ENCODE measurements around the gene CD38. TPM values are rescaled to one million over a fixed set of nuclear protein-coding genes. Genes with fewer than 3 reads are reported as not detected.

The CD38 gene
- total and polyA plus RNA-seq, 2 donors (not counting 1 experiment from before 2014, with no cell fraction given), result 0.02 TPM; not detected in 1

DNA sequence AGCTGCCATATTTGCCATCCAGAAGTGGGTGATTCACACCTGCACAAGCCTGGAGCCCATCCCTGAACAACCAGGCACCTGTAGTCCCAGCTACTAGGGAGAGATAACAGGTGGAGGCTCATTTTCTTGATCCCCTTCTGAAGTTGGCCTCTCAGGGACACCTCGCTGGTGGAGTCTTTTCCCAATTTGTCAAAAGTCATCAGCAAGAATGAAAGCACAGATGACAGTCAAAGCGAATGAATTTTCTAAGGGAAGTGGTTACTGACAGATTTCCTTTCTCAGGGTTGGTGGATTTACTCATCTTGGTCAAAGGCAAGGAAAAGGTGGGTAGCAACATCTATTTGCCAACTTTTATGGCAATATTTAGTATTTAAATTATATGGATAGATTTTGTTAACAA, 123.9 kb downstream of the CD38 start:
- Histone ChIP-seq H3K4me1 (ENCODE audit: control insufficient read depth, extremely low read depth, insufficient read depth, low read length) (no peaks in the 10 kb centered on the region), H3K27me3 (ENCODE audit: control insufficient read depth, insufficient read depth, low read length) (peaks cover 18% of the 10 kb centered on the region), H3K79me2 (ENCODE audit: control insufficient read depth, insufficient read depth, low read length) (no peaks in the 10 kb centered on the region), H2AFZ (ENCODE audit: low read length) (no peak overlapping the region), H4K20me1 (ENCODE audit: control insufficient read depth, extremely low read depth, insufficient read depth, low read length) (no peaks in the 10 kb centered on the region), H3K36me3 (ENCODE audit: control insufficient read depth, insufficient read depth, low read length) (no peaks in the 10 kb centered on the region), H3K9ac (ENCODE audit: insufficient read depth, low read length) (no peak overlapping the region), H3K4me3 (replicated peaks in 1 of 4; ENCODE audit: control extremely low read depth in 1 of 4, insufficient read depth in 1 of 4, low read depth in 3 of 4, low read length in 4 of 4) (no peak overlapping the region), H3K9me3 (ENCODE audit: control insufficient read depth, insufficient read depth, low read depth, low read length) (no peaks in the 10 kb centered on the region), H3K4me2 (ENCODE audit: extremely low read depth, insufficient read depth, low read length) (no peak overlapping the region), H3K27ac (ENCODE audit: insufficient read depth, low read length) (no peak overlapping the region)
- DNase-seq (ENCODE audit: low read depth in 2 of 2), result no peak
- TF ChIP-seq, protein P1, sequence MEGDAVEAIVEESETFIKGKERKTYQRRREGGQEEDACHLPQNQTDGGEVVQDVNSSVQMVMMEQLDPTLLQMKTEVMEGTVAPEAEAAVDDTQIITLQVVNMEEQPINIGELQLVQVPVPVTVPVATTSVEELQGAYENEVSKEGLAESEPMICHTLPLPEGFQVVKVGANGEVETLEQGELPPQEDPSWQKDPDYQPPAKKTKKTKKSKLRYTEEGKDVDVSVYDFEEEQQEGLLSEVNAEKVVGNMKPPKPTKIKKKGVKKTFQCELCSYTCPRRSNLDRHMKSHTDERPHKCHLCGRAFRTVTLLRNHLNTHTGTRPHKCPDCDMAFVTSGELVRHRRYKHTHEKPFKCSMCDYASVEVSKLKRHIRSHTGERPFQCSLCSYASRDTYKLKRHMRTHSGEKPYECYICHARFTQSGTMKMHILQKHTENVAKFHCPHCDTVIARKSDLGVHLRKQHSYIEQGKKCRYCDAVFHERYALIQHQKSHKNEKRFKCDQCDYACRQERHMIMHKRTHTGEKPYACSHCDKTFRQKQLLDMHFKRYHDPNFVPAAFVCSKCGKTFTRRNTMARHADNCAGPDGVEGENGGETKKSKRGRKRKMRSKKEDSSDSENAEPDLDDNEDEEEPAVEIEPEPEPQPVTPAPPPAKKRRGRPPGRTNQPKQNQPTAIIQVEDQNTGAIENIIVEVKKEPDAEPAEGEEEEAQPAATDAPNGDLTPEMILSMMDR (conservative IDR thresholded peaks at IDR 0.05 in 1 of 2, IDR thresholded peaks at IDR 0.05 in 1 of 2; ENCODE audit: low read depth in 1 of 2, low read length in 2 of 2), result no peak
- TF ChIP-seq EZH2 (IDR thresholded peaks at IDR 0.05; ENCODE audit: low read length, missing control alignments), result no peak

DNA sequence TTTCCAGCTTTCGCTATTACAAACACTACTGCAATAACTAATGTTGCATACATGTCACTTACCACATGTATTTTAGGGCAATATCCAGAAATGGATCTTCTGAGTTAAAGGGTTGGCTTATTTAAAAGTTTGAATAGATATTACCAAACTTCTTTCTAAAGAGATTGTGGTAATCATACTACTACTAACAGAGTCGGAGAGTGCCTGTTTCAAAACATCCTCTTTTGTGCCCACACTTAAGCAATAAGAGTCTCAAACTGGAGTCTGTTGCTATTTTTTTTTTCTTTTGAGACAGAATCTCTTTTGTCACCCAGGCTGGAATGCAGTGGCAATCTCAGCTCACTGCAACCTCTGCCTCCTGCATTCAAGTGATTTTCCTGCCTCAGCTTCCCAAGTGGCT, 124.6 kb downstream of the CD38 start:
- Histone ChIP-seq H4K20me1 (ENCODE audit: control insufficient read depth, extremely low read depth, insufficient read depth, low read length) (no peaks in the 10 kb centered on the region), H3K4me2 (ENCODE audit: extremely low read depth, insufficient read depth, low read length) (no peak overlapping the region), H3K27ac (ENCODE audit: insufficient read depth, low read length) (no peak overlapping the region), H3K4me1 (ENCODE audit: control insufficient read depth, extremely low read depth, insufficient read depth, low read length) (no peaks in the 10 kb centered on the region), H3K9ac (ENCODE audit: insufficient read depth, low read length) (no peak overlapping the region), H3K36me3 (ENCODE audit: control insufficient read depth, insufficient read depth, low read length) (no peaks in the 10 kb centered on the region), H3K9me3 (ENCODE audit: control insufficient read depth, insufficient read depth, low read depth, low read length) (no peaks in the 10 kb centered on the region), H3K4me3 (replicated peaks in 1 of 4; ENCODE audit: control extremely low read depth in 1 of 4, insufficient read depth in 1 of 4, low read depth in 3 of 4, low read length in 4 of 4) (no peak overlapping the region), H2AFZ (ENCODE audit: low read length) (no peak overlapping the region), H3K79me2 (ENCODE audit: control insufficient read depth, insufficient read depth, low read length) (no peaks in the 10 kb centered on the region), H3K27me3 (ENCODE audit: control insufficient read depth, insufficient read depth, low read length) (peaks cover 18% of the 10 kb centered on the region)
- DNase-seq (ENCODE audit: low read depth in 2 of 2), result no peak
- TF ChIP-seq, protein P1 (conservative IDR thresholded peaks at IDR 0.05 in 1 of 2, IDR thresholded peaks at IDR 0.05 in 1 of 2; ENCODE audit: low read depth in 1 of 2, low read length in 2 of 2), result no peak
- no peak for TF ChIP-seq EZH2 (IDR thresholded peaks at IDR 0.05; ENCODE audit: low read length, missing control alignments)

Other genes with a start within 250 kb of the CD38 start
- gene FBXL5, start 123.0 kb upstream of the CD38 start, total RNA-seq, result 120 and 131 TPM in 2 replicates
- 52.9 and 53.0 TPM in 2 replicates for gene FBXL5, start 123.0 kb upstream of the CD38 start, polyA plus RNA-seq
- gene FAM200B, start 96.5 kb upstream of the CD38 start, total RNA-seq, result 20.5 and 22.6 TPM in 2 replicates
- gene FAM200B, start 96.5 kb upstream of the CD38 start, polyA plus RNA-seq, result 31.6 and 35.1 TPM in 2 replicates
- 14.6 and 15.7 TPM in 2 replicates for gene BST1, start 75.3 kb upstream of the CD38 start, total RNA-seq
- gene BST1, start 75.3 kb upstream of the CD38 start, polyA plus RNA-seq, result 24.0 and 48.8 TPM in 2 replicates
- gene FGFBP1, start 160.4 kb downstream of the CD38 start, total RNA-seq, result not detected in 2 replicates
- gene FGFBP1, start 160.4 kb downstream of the CD38 start, polyA plus RNA-seq, result not detected in 2 replicates
- not detected in 2 replicates for gene FGFBP2, start 184.8 kb downstream of the CD38 start, total RNA-seq
- gene FGFBP2, start 184.8 kb downstream of the CD38 start, polyA plus RNA-seq, result 0.09 TPM in 1 of 2 replicates, not detected in the other

All from fibroblast of lung (primary cell).